ENCODE data around the gene CBFA2T3. TPM values are rescaled to one million over a fixed set of nuclear protein-coding genes. Genes with fewer than 3 reads are reported as not detected.

The CBFA2T3 gene
- total and polyA plus RNA-seq, 2 donors (not counting 1 experiment from before 2014, with no cell fraction given), result 40.8 to 58.3 TPM

DNA sequence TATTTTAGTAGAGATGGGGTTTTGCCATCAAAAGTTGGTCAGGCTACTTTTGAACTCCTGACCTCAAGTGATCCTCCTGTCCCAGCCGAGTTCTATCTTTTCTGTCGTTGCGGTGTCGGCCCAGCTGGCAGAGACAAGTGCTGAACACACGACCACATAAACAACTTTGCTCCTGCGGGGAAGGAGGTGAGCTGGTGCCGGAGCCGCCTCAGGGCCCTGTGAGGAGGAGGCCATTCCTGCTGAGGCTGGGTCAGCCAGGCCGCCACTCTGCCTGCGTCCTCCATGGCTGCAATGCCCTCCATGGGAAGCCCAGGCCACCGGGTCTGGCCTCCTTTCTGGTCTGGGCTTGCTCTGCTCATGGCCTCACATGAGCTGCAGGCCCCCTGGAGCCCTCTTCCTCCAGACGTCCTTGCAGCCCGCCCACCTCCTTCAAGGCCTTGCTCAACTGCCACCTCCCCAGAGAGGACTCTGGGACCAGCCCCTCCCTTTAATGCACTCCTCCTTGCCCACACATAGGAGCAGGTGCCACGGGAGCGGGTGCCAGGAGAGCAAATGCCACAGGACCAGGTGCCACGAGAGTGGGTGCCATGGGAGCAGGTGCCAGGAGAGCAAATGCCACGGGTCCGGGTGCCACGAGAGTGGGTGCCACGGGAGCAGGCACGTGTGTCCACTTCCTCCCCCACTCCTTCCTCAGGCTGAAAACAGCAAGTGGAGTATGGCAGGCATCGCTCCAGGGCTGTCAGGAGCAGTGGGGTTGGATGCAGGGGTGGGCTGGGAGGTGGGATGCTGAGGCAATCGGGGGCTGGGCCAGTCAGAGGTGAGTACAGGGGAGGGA is 28.4 kb upstream of the CBFA2T3 start:
- POLR2A ChIA-PET, result no interaction called here
- 92% methylated on average over 22 of the region's 23 CpGs for WGBS (ENCODE audit: insufficient coverage)

More for the DNA sequence above, 28.4 kb upstream of the CBFA2T3 start:
- DNase-seq (no peak), ATAC-seq (ENCODE audit: low read depth) (no peak)
- Histone ChIP-seq H3K79me2 (ENCODE audit: control insufficient read depth, insufficient read depth, low read length) (no peaks in the 10 kb centered on the region), H3K36me3 (replicated peaks in 1 of 2; ENCODE audit: control extremely low read depth in 1 of 2, control insufficient read depth in 1 of 2, extremely low read depth in 1 of 2, insufficient read depth in 2 of 2, low read length in 1 of 2) (no peaks in the 10 kb centered on the region), H3K27ac (ENCODE audit: low read length in 2 of 2) (no peak overlapping the region), H3K9me3 (ENCODE audit: control extremely low read depth in 1 of 3, control insufficient read depth in 2 of 3, insufficient read depth in 1 of 3, low read length in 2 of 3) (peaks cover 0 to 38% (median 5%) of the 10 kb centered on the region in 3 donors), H3K4me1 (ENCODE audit: control insufficient read depth in 2 of 2, insufficient read depth in 2 of 2, low read length in 2 of 2) (peaks cover 18 to 19% of the 10 kb centered on the region in 2 donors), H3K4me3 (ENCODE audit: control extremely low read depth in 1 of 5, extremely low read depth in 1 of 5, insufficient read depth in 1 of 5, low read depth in 2 of 5, low read length in 4 of 5) (no peak overlapping the region), H3K9ac (ENCODE audit: low read length) (no peak overlapping the region), H4K20me1 (ENCODE audit: control insufficient read depth, insufficient read depth, low read length, poor library complexity, severe bottlenecking) (no peaks in the 10 kb centered on the region), H3K4me2 (replicated peaks; ENCODE audit: low read depth, low read length, poor library complexity, severe bottlenecking) (no peak overlapping the region), H3K27me3 (replicated peaks in 1 of 4; ENCODE audit: control extremely low read depth in 1 of 4, control insufficient read depth in 3 of 4, insufficient read depth in 4 of 4, low read length in 3 of 4) (peaks cover 0 to 53% (median 12%) of the 10 kb centered on the region in 4 experiments), H2AFZ (ENCODE audit: insufficient read depth, low read depth, low read length, poor library complexity, severe bottlenecking) (no peak overlapping the region)
- intact Hi-C loops (cut with micrococcal nuclease), result no loop called here
- H3K4me3 Mint-ChIP-seq, result no peak overlapping the region
- no peak for TF ChIP-seq EZH2 (IDR thresholded peaks at IDR 0.05; ENCODE audit: borderline replicate concordance, insufficient read depth, low read depth, low read length, poor library complexity, severe bottlenecking)
- TF ChIP-seq, protein P1, sequence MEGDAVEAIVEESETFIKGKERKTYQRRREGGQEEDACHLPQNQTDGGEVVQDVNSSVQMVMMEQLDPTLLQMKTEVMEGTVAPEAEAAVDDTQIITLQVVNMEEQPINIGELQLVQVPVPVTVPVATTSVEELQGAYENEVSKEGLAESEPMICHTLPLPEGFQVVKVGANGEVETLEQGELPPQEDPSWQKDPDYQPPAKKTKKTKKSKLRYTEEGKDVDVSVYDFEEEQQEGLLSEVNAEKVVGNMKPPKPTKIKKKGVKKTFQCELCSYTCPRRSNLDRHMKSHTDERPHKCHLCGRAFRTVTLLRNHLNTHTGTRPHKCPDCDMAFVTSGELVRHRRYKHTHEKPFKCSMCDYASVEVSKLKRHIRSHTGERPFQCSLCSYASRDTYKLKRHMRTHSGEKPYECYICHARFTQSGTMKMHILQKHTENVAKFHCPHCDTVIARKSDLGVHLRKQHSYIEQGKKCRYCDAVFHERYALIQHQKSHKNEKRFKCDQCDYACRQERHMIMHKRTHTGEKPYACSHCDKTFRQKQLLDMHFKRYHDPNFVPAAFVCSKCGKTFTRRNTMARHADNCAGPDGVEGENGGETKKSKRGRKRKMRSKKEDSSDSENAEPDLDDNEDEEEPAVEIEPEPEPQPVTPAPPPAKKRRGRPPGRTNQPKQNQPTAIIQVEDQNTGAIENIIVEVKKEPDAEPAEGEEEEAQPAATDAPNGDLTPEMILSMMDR (IDR thresholded peaks at IDR 0.05), result no peak
- H3K27me3 Mint-ChIP-seq, result peaks cover 34% of the 10 kb centered on the region
- peaks cover 19% of the 10 kb centered on the region for H3K4me1 Mint-ChIP-seq
- H3K27ac Mint-ChIP-seq, result no peak overlapping the region
- H3K9me3 Mint-ChIP-seq (ENCODE audit: insufficient read depth), result no peaks in the 10 kb centered on the region
- CTCF ChIA-PET, result no interaction called here

Data from B cell (primary cell).